ENCODE measurements around the gene CFAP46.

GRCh38 chr10:132856869-132857524, 85.4 kb downstream of the CFAP46 start:
- TF ChIP-seq CTCF (IDR thresholded peaks at IDR 0.05) (no peak), POLR2A (IDR thresholded peaks at IDR 0.05) (no peak)

Data from uterus (tissue), 2 donors.